ENCODE measurements around the gene DMC1. TPM values are rescaled to one million over a fixed set of nuclear protein-coding genes. Genes with fewer than 3 reads are reported as not detected.

DMC1 gene
- total RNA-seq, 2 experiments from 2014 or later: 0.52 to 0.95 TPM

GRCh38 chr22:38501797-38502672, 67.9 kb downstream of the DMC1 start:
- Histone ChIP-seq H3K27ac (ENCODE audit: low read depth in 1 of 2, low read length in 2 of 2) (no peak overlapping the region), H3K4me3 (ENCODE audit: low read length) (no peak overlapping the region), H3K9me3 (ENCODE audit: control insufficient read depth in 1 of 2, insufficient read depth in 1 of 2, low read length in 2 of 2) (no peaks in the 10 kb centered on the region), H3K27me3 (ENCODE audit: control insufficient read depth in 1 of 2, insufficient read depth in 2 of 2, low read length in 2 of 2) (no peaks in the 10 kb centered on the region), H3K36me3 (ENCODE audit: insufficient read depth, low read length) (peaks cover 64% of the 10 kb centered on the region), H3K4me1 (ENCODE audit: insufficient read depth, low read length) (peaks cover 42% of the 10 kb centered on the region)
- H3K4me3 Mint-ChIP-seq: peak overlapping the region; percentile 99
- intact Hi-C loops (cut with DNase I, micrococcal nuclease): loop anchor here (2.0 to 10.0 kb wide), 4 partner anchors 17 to 183 kb away; partner anchors contain the start of genes CBY1 (in 1 of the 2), FAM227A (in 1 of the 2) and TOMM22 (in 1 of the 2)
- POLR2A ChIA-PET: interaction anchor here (0.6 to 2.7 kb wide), 6 partner anchors 12 to 319 kb away, joined by 4 to 15 read pairs (median 7); partner anchors contain the start of genes CBY1 and DMC1
- H3K36me3 Mint-ChIP-seq (ENCODE audit: low read depth): peaks cover 91% of the 10 kb centered on the region
- ATAC-seq (ENCODE audit: poor library complexity) (no peak), DNase-seq (no peak)
- H3K9me3 Mint-ChIP-seq: peaks cover 2% of the 10 kb centered on the region
- CTCF ChIA-PET: interaction anchor here (1.5 kb wide), 1 partner anchor 12 kb away, joined by 3 read pairs; no protein-coding TSS in a partner anchor
- H3K27ac Mint-ChIP-seq: peak overlapping the region; percentile 99
- no peaks in the 10 kb centered on the region for H3K27me3 Mint-ChIP-seq
- H3K4me1 Mint-ChIP-seq (ENCODE audit: low read depth): peaks cover 73% of the 10 kb centered on the region
- no peak for TF ChIP-seq CTCF (IDR thresholded peaks at IDR 0.05)

- intact Hi-C loops (cut with DNase I, micrococcal nuclease): no loop called here
- CTCF ChIA-PET: interaction anchor here (0.6 kb wide), 1 partner anchor 16 kb away, joined by 3 read pairs; no protein-coding TSS in a partner anchor
- ATAC-seq (ENCODE audit: poor library complexity) (no peak), DNase-seq (no peak)
- H3K36me3 Mint-ChIP-seq (ENCODE audit: low read depth): peaks cover 98% of the 10 kb centered on the region
- H3K27ac Mint-ChIP-seq: no peak overlapping the region
- H3K9me3 ChIP-seq (ENCODE audit: control insufficient read depth in 1 of 2, insufficient read depth in 1 of 2, low read length in 2 of 2): no peaks in the 10 kb centered on the region
- no peaks in the 10 kb centered on the region for H3K9me3 Mint-ChIP-seq
- H3K27me3 Mint-ChIP-seq: no peaks in the 10 kb centered on the region
- H3K36me3 ChIP-seq (ENCODE audit: insufficient read depth, low read length): peaks cover 95% of the 10 kb centered on the region
- H3K4me1 ChIP-seq (ENCODE audit: insufficient read depth, low read length): peaks cover 50% of the 10 kb centered on the region
- TF ChIP-seq CTCF (IDR thresholded peaks at IDR 0.05): no peak
- H3K4me1 Mint-ChIP-seq (ENCODE audit: low read depth): peaks cover 71% of the 10 kb centered on the region
- H3K27me3 ChIP-seq (ENCODE audit: control insufficient read depth in 1 of 2, insufficient read depth in 2 of 2, low read length in 2 of 2): no peaks in the 10 kb centered on the region
- H3K4me3 ChIP-seq (ENCODE audit: low read length): no peak overlapping the region
- H3K4me3 Mint-ChIP-seq: peak overlapping the region; percentile 4
- POLR2A ChIA-PET: interaction anchor here (0.9 to 1.4 kb wide), 2 partner anchors 9 to 10 kb away, joined by 3 to 4 read pairs; partner anchors contain the start of gene DDX17
- no peak overlapping the region for H3K27ac ChIP-seq (ENCODE audit: low read depth in 1 of 2, low read length in 2 of 2)
These were observed 72.1 kb downstream of the DMC1 start for GRCh38 chr22:38497869-38498268.

GRCh38 chr22:38494939-38495338, 75.0 kb downstream of the DMC1 start:
- Mint-ChIP-seq H3K4me3 (no peak overlapping the region), H3K4me1 (ENCODE audit: low read depth) (peaks cover 62% of the 10 kb centered on the region), H3K27me3 (no peaks in the 10 kb centered on the region), H3K36me3 (ENCODE audit: low read depth) (peaks cover 96% of the 10 kb centered on the region), H3K27ac (peak overlapping the region; percentile 67), H3K9me3 (no peaks in the 10 kb centered on the region)
- H3K4me1 ChIP-seq (ENCODE audit: insufficient read depth, low read length): peaks cover 43% of the 10 kb centered on the region
- TF ChIP-seq CTCF (IDR thresholded peaks at IDR 0.05): no peak
- DNase-seq: no peak
- ChIA-PET CTCF (interaction anchor here (1.0 kb wide), 1 partner anchor 9 kb away, joined by 3 read pairs; no protein-coding TSS in a partner anchor), POLR2A (interaction anchor here (1.0 kb wide), 1 partner anchor 37 kb away, joined by 4 read pairs; no protein-coding TSS in a partner anchor)
- H3K9me3 ChIP-seq (ENCODE audit: control insufficient read depth in 1 of 2, insufficient read depth in 1 of 2, low read length in 2 of 2): no peaks in the 10 kb centered on the region
- no peak overlapping the region for H3K27ac ChIP-seq (ENCODE audit: low read depth in 1 of 2, low read length in 2 of 2)
- no peak for ATAC-seq (ENCODE audit: poor library complexity)
- H3K36me3 ChIP-seq (ENCODE audit: insufficient read depth, low read length): peaks cover 98% of the 10 kb centered on the region
- no peak overlapping the region for H3K4me3 ChIP-seq (ENCODE audit: low read length)
- no peaks in the 10 kb centered on the region for H3K27me3 ChIP-seq (ENCODE audit: control insufficient read depth in 1 of 2, insufficient read depth in 2 of 2, low read length in 2 of 2)
- intact Hi-C loops (cut with DNase I, micrococcal nuclease): no loop called here

Data from CD4-positive, alpha-beta T cell (primary cell).